Glomerular endothelial cell (primary cell): ENCODE results near the gene GPR176. TPM values are rescaled to one million over a fixed set of nuclear protein-coding genes. Genes with fewer than 3 reads are reported as not detected.

ENCODE experiments used
- DNase-seq: peaks from one replicate; pipeline ENCODE4 v3.0.0-alpha.2; 2011; ENCODE audit warnings: low read depth, low spot score; ENCODE audit errors: extremely low read depth
- total RNA-seq: library from RNA; depleted of rRNA; stranded (reverse); fragments of >200 nt; gene quantifications from 2 replicates; pipeline ENCODE4 v1.2.3, GENCODE V29; 2015

The GPR176 gene
- total RNA-seq, 1 donor from 2014 or later, result 26.5 TPM

DNA sequence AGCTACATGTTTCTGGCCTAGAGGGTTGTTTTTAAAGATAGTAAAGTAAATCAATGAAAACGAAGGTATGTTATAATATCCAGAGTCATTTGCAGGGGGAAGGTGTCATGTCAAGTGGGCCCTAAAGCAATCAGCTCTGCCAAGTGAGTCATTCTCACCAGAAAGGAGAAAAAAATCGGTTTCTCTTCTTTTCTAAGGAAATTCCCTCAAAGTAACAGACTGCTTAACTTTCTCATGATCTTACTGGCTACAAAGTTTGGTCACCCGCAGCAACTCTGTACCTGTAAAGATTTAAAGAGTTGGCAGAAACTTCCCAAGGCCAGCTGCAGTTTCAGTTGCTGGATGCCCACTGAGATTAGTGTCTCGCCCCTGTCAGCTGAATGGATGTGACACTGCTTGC is 132.0 kb downstream of the GPR176 start:
- no peak for DNase-seq

DNA sequence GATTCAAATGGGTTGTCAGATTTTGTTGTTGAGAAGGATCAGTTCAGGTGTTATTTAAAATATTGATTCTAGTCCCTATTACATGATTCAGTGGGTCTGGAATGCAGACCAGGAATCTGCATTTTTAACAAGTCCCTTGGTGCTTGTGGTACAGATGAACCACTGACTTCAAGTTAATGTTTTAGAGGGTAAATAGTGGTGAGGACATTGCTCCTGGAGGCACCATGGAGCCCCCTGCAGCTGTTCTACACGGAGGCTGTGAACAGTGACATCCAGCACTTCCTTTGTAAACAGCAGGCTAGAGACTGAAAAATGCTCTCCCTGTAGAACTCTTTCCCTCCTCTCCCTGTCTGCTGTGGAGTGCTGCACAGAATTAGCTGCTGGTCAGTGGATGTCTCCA is 132.6 kb downstream of the GPR176 start:
- no peak for DNase-seq

DNA sequence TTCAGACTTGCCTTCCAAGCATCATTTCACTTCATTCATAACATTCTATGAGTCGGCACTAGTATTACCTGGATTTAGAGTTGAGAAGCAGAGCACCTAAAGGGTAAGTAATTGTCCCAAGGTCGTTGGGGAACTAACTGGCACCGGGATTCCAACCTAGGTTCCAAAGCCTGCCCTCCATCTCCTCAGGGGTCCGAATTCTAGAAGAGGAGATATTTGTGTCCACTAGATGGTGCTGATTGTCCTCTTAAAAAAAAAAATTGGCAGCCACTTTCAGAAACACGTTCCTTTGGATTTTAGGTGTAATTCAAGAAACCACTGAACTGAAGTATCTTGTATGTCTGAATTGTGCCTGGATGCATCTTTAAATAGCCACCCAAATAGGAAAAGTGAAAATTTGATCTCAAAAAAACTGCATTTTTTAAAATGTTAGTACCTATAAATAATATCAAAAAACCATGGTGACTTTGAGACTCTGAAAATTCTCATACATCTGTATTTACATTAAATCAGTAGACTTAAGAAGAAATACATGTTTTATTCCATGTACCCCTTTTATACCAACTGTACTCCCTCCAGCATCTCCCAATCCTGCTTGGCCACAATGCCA is 133.5 kb downstream of the GPR176 start:
- DNase-seq, result peak; percentile 50

- no peak for DNase-seq
Observed at GRCh38 chr15:39785841-39786240, 134.2 kb downstream of the GPR176 start.

- no peak for DNase-seq
Observed at GRCh38 chr15:39785139-39785538, 134.9 kb downstream of the GPR176 start.

DNA sequence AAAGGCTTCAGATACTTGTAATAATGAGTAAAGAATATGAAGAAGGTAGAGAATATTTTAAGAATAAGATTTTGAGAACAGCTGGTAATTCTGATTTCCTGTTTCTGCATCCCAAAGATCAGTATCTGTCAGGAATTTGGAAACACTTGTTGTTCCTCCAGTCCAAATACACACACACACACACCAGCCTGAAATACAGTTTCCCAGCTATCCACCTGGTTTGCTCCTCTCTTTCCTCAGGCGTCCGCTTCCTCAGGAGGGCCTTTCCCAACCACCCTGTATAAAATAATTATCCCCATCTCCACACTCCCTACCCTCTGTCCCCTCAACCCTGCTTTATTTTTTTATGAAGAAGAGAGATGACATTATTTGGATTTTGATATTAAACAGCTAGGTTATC is 135.4 kb downstream of the GPR176 start:
- DNase-seq, result no peak

GRCh38 chr15:39784125-39784524 is 135.9 kb downstream of the GPR176 start:
- DNase-seq, result no peak

DNA sequence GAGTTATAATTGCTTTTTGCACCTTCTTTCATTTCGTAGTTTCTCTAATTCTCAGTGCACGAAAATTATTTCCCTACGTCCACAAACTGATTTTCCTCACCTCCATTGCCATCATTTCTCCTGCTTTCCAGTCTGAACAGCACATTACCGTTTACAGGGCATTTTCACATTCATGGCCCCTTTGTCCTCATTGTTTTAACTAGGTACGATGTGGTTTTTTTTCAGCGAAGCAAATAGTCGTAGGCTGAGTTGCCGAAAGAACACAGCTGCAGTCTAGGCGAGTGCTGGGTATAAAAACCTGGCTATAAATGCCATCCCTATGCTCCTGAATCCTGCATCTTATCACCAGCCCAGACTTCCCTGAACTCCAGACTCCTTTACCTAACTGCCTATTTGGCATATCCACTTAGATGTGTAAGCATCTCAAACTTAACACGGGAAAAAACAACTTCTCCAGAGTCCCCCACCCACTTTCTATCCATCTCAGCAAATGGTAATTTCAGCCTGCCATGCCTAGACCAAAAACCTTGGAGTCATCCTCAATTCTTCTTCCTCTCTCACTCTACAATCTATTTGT is 136.7 kb downstream of the GPR176 start:
- no peak for DNase-seq

DNA sequence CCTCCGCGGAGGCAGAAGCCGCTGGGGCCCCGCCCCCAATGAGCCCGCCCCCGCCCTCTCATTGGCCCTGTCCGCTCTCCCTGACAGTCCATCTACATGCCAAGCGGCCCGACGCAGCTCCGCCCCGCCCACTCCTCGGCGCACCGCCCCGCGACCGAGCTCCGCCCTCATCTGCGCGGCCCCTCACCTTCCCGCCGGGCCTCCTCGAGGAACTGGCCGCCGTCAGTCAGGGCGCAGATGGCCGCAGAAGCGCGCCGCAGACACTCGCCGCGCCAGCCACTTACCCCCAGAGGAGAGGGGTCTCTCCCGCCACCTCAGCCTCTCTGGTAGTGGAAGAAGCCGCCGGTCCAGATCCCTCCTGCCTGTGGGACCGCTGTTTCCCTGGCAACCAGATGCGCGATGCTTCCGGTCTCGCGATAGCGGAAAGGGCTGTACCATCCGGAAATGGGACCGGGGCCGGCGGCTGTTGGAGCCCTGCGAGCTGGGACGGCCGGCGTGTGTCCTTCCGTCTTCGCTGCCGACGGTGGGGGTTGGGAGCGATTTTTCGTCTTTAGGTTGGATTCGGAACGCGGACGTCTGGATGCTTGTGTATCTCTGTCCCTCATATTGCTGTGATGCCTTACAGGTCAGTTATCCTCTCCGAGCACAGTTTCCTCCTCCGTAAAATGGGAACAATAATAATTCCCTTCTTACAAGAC is 137.5 kb downstream of the GPR176 start, which contains the start of gene FSIP1:
Gene FSIP1 (minus strand): TSS at position 401 of the 698 bp plus-strand sequence. CDS start 6,317 bp downstream, outside the sequence.
- peak; percentile 60 for DNase-seq

DNA sequence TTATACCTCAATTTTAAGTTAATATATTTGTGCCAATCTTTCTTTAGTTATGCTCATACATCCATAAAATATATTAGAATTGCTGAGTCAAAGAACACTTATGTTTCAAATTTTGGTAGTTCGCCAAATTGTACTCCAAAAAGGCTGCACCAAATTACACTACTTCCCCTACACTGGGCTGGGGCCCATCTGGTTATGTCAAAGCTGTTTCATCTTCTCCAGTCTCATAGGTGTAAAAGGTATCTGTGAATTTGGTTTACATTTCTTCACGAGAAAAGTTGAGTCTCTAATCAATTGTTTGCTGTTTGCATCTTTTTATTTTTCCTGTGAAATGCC is 138.1 kb downstream of the GPR176 start:
- DNase-seq, result no peak

DNA sequence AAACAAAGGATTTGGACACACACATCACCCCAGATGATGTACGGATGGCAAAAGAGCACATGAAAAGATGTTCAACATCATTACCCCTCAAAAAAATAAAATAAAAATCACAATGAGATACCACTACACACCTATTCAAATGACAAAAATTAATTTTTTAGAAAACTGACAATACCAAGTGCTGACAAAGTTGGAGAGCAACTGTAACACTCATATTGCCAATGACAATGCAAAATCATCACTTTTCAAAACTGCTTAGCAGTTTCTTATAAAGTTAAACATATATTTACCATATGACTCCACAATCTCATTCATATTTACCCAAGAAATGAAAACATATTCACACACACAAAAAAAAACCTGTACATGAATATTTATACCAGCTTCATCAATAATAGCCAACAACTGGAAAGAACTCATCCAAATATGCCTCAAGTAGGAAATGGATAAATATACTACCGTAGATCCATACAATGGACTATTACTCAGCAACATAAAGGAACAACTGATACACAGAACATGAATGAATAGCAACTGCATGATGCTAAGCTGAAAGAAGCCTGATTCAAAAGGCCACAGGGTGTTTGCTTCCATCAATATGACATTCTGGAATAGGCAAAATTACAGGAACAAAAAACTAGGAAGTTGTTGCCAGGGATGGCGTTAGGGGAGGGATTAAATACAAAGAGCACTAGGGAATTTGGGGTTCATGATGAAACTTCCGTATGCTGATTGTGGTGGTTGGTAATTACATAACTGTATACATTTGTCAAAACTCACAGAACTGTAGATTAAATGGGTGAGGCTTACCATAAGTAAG is 138.7 kb downstream of the GPR176 start:
- no peak for DNase-seq

DNA sequence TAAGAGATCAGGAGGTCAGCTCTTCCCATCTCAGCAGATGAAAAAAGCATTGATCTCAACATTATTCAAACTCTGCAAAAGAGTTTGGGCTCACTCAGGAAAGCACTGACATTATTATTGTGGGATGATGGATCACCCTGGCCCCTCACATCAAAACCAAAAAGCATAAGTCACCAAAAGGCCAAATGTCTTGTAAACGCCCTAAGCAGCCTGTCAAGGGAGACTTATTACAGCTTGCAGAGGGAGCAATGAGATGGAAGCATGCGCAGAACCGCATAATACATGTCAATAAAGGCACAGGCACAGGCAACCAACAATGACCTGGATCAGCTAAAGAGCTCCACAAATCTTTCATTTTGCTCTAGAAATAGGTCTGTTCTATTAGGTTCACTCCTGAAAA is 142.0 kb downstream of the GPR176 start:
- DNase-seq, result no peak

DNA sequence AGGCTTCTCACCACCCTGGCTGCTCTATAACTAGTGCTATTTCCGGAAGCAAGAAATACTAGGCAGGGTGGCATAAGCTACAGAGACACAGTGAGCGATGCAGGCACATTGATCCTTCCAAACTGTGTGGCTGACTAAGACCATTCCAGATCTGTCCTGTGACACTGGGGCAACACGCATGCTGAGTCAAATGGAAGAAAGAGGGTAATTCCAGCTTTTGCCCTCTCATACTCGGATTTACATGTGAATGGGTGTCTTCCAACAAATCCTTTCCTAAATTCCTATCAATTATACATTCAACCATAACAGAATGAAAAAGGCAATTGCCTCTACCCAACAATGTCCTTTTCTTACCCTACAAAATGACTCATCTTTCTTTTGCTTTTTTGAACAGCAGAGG is 142.6 kb downstream of the GPR176 start:
- no peak for DNase-seq

DNA sequence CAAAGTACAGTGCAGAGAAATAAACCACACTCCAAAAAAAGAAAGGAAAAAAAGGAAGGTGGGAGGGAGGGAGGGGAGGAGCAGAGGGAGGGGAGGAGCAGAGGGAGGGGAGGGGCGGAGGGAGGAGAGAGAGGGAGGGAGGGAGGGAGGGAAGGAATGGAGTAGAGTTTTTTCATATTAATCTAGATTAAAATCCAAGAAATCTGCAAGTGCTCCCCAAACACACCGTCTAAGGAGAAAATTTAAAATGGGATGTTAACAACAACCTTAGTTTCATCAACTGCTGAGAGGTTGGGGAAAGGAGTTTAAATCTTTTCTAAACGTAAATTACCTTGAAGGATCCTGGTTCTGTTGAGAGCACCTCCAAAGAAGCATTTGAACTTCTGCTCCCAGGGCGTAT is 144.0 kb downstream of the GPR176 start:
- DNase-seq, result no peak

GRCh38 chr15:39774688-39775267 is 145.3 kb downstream of the GPR176 start:
- no peak for DNase-seq

DNA sequence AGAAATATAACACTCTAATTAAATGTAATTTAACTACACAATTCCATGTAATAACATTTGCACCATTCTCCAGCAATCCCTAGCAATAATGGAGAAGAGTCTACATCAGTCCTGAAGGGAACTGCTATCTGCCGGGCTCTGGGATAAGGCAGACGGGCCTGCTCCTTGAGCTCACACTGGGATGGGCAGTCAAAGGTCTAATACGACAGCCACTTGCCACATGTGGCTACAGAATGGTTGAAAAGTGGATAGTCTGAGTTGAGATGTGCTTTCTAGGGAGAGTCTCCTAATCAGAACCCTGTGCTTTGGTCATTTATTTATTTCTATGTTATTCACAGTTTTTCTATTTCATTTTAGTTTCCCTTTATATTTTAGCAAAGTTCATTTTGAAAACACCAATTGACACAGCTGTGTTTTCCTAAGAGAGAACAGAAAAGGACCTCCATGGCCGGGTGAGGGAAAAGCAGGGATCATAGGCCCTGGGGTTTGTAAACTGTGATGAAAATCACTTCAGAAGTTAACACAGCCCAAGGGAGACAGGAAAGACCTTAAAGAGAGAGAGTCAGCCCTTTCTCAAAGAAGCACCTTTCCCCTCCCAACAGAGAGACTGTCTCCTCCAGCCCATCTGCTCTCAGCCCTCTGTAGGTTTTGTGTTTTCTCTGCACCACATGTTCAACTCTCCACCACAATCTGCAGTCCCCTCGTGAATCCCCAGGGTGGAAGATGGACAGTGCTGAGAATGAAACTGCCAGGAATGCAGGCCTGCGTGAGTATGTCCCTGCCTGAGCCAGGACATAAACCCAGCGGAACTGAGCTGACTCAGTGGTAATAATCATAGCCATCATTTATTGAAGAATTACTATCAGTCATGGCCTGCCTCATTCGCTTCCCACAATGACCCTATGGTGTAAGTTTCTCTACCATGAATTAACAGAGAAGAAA is 149.0 kb downstream of the GPR176 start:
- DNase-seq, result no peak

DNA sequence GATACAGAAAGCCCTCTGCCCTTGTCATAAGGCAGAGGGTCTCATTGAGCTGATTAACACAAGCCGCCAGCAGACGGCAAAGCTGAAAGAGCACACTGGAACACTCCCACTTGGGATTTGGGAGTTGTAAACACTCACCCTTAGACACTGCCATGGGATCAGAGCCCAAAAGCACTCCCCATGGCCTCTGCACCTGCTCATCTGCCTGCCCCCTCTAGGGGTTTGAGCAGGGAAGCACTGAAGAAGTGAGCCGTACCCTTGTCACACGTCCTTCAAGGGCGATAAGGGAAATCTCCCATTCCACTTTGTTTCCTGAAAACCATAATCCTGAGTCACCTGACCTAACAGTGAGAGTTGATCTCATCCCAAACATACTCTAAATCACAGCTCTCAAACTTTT is 152.1 kb downstream of the GPR176 start:
- DNase-seq, result no peak

- no peak for DNase-seq
Observed at GRCh38 chr15:39761006-39761405, 159.1 kb downstream of the GPR176 start.

GRCh38 chr15:39756806-39757522 is 163.1 kb downstream of the GPR176 start:
- peak; percentile 62 for DNase-seq
